H1 (cell line): ENCODE results near the gene CHD5. TPM values are rescaled to one million over a fixed set of nuclear protein-coding genes. Genes with fewer than 3 reads are reported as not detected.

Experiments used
- CTCF ChIA-PET: fragments of 300-600 bp; sonication (Branson Sonifier 250); formaldehyde crosslinking; loops from one replicate; lab custom pipeline; 2021; ENCODE audit not compliant: partially characterized antibody; lab: Charles Lee
- POLR2A ChIA-PET: fragments of 300-600 bp; sonication (Branson Sonifier 250); formaldehyde crosslinking; loops from one replicate; lab custom pipeline; 2021; ENCODE audit warnings: inconsistent platforms; ENCODE audit not compliant: partially characterized antibody; lab: Charles Lee
- DNase-seq, 2 experiments: peaks; one replicate each; pipeline versions ENCODE4 v3.0.0 to v3.0.0-alpha.2; 2010 to 2022; ENCODE audit warnings: low spot score in 2 of 2, low read depth in 1 of 2, mixed read lengths in 1 of 2
- FAIRE-seq: peaks from 2 replicates; lab custom pipeline; 2011; peaks lifted over from hg19 to GRCh38; lab: Jason Lieb, UNC
- H2AFZ ChIP-seq: 2 replicates; pipeline ENCODE4 v1.8.1; 2012; ENCODE audit warnings: low read length, inconsistent platforms
- H2AK5ac ChIP-seq: 2 replicates; pipeline ENCODE4 v1.6.1; 2013; ENCODE audit warnings: low read depth, low read length
- H2BK120ac ChIP-seq: replicated peaks from 2 replicates; pipeline ENCODE3; 2013; ENCODE audit warnings: low read depth, low read length, inconsistent platforms
- H2BK12ac ChIP-seq: 2 replicates; pipeline ENCODE4 v1.6.1; 2013; ENCODE audit warnings: low read depth, low read length
- H2BK15ac ChIP-seq: 2 replicates; pipeline ENCODE4 v1.6.1; 2013; ENCODE audit warnings: low read length
- H2BK20ac ChIP-seq: 2 replicates; pipeline ENCODE4 v1.6.1; 2013; ENCODE audit warnings: low read length
- H2BK5ac ChIP-seq: 2 replicates; pipeline ENCODE4 v1.6.1; 2013; ENCODE audit warnings: low read depth, low read length
- H3K14ac ChIP-seq: 2 replicates; pipeline ENCODE4 v1.6.1; 2013; ENCODE audit warnings: inconsistent platforms; ENCODE audit not compliant: insufficient read length
- H3K18ac ChIP-seq: 2 replicates; pipeline ENCODE4 v1.6.1; 2013; ENCODE audit warnings: low read length; ENCODE audit errors: extremely low read depth
- H3K23ac ChIP-seq: 2 replicates; pipeline ENCODE4 v1.6.1; 2013; ENCODE audit warnings: inconsistent platforms; ENCODE audit not compliant: insufficient read length
- H3K23me2 ChIP-seq: 2 replicates; pipeline ENCODE4 v1.6.1; 2013; ENCODE audit warnings: low read depth, low read length
- H3K27ac ChIP-seq: 2 replicates; pipeline ENCODE4 v1.6.1; 2011; ENCODE audit warnings: low read depth, low read length, inconsistent platforms
- H3K27me3 ChIP-seq, 4 experiments: replicated peaks in 1 of 4; 1 replicate in 1 of 4; 2 replicates in 3 of 4; pipeline versions ENCODE4 v1.6.1 to v1.8.1; 2011 to 2013; ENCODE audit warnings: low read length in 3 of 4, mild to moderate bottlenecking in 3 of 4, inconsistent platforms in 2 of 4, mixed read lengths in 2 of 4, moderate library complexity in 1 of 4; ENCODE audit not compliant: control insufficient read depth in 3 of 4, insufficient read depth in 3 of 4; ENCODE audit errors: extremely low read depth in 1 of 4
- H3K36me3 ChIP-seq, 4 experiments: 2 replicates each; pipeline versions ENCODE4 v1.6.1 to v1.8.1; 2011 to 2013; ENCODE audit warnings: mild to moderate bottlenecking in 4 of 4, low read length in 3 of 4, moderate library complexity in 2 of 4, control low read depth in 1 of 4, inconsistent platforms in 1 of 4; ENCODE audit not compliant: insufficient read depth in 4 of 4, control insufficient read depth in 2 of 4
- H3K4ac ChIP-seq: replicated peaks from 2 replicates; pipeline ENCODE3; 2013; ENCODE audit warnings: low read length, low read depth, mixed read lengths, inconsistent platforms; ENCODE audit not compliant: insufficient read length
- H3K4me1 ChIP-seq, 4 experiments: replicated peaks in 1 of 4; 1 replicate in 1 of 4; 2 replicates in 3 of 4; pipeline versions ENCODE4 v1.6.1 to v1.8.1; 2011 to 2013; ENCODE audit warnings: low read length in 3 of 4, inconsistent platforms in 2 of 4, mixed read lengths in 1 of 4; ENCODE audit not compliant: insufficient read depth in 4 of 4, control insufficient read depth in 3 of 4
- H3K4me2 ChIP-seq, 2 experiments: 2 replicates each; pipeline versions ENCODE4 v1.6.1 to v1.8.1; 2011 to 2013; ENCODE audit warnings: low read depth in 2 of 2, low read length in 2 of 2, control low read depth in 1 of 2, inconsistent platforms in 1 of 2, mild to moderate bottlenecking in 1 of 2; ENCODE audit not compliant: insufficient read depth in 1 of 2
- H3K4me3 ChIP-seq, 4 experiments: fragments of 200-600, 300-600 bp in 1 of 4; sonication (generic), shearing (Covaris generic), sonication (Bioruptor Twin) in 1 of 4; 2 replicates each; pipeline versions ENCODE4 v1.5.1 to v1.8.1; 2011 to 2016; ENCODE audit warnings: low read length in 4 of 4, low read depth in 3 of 4, control low read depth in 2 of 4, inconsistent platforms in 2 of 4, mild to moderate bottlenecking in 2 of 4, mixed read lengths in 1 of 4, moderate library complexity in 1 of 4; ENCODE audit not compliant: insufficient read depth in 2 of 4; ENCODE audit errors: extremely low read depth in 1 of 4
- H3K56ac ChIP-seq: replicated peaks from 2 replicates; pipeline ENCODE3; 2013; ENCODE audit warnings: low read depth, mild to moderate bottlenecking, mixed read lengths, low read length, inconsistent platforms; ENCODE audit not compliant: insufficient read length
- H3K79me1 ChIP-seq: 2 replicates; pipeline ENCODE4 v1.6.1; 2013; ENCODE audit warnings: low read depth, low read length, control low read depth
- H3K79me2 ChIP-seq, 2 experiments: 2 replicates each; pipeline versions ENCODE4 v1.6.1 to v1.8.1; 2012 to 2013; ENCODE audit warnings: low read length in 2 of 2, mild to moderate bottlenecking in 2 of 2, inconsistent platforms in 1 of 2; ENCODE audit not compliant: insufficient read depth in 2 of 2, control insufficient read depth in 1 of 2
- H3K9ac ChIP-seq, 4 experiments: replicated peaks in 1 of 4; 1 replicate in 1 of 4; 2 replicates in 3 of 4; pipeline versions ENCODE4 v1.6.1 to v1.8.1; 2011 to 2013; ENCODE audit warnings: low read depth in 3 of 4, low read length in 3 of 4, control low read depth in 2 of 4, mild to moderate bottlenecking in 2 of 4, moderate library complexity in 2 of 4, inconsistent platforms in 1 of 4; ENCODE audit errors: extremely low read depth in 1 of 4
- H3K9me3 ChIP-seq, 2 experiments: 2 replicates each; pipeline versions ENCODE4 v1.6.1 to v1.8.1; 2012 to 2013; ENCODE audit warnings: mild to moderate bottlenecking in 2 of 2, moderate library complexity in 2 of 2, control low read depth in 1 of 2, inconsistent platforms in 1 of 2, low read depth in 1 of 2, low read length in 1 of 2, mixed read lengths in 1 of 2; ENCODE audit not compliant: insufficient read depth in 2 of 2
- H4K20me1 ChIP-seq, 2 experiments: replicated peaks in 1 of 2; 2 replicates each; pipeline versions ENCODE3 to v1.8.1; 2011 to 2013; ENCODE audit warnings: inconsistent platforms in 2 of 2, low read length in 2 of 2, mild to moderate bottlenecking in 1 of 2; ENCODE audit not compliant: insufficient read depth in 2 of 2, control insufficient read depth in 1 of 2
- H4K5ac ChIP-seq: 2 replicates; pipeline ENCODE4 v1.6.1; 2013; ENCODE audit warnings: low read length, low read depth, mixed read lengths, inconsistent platforms; ENCODE audit not compliant: insufficient read length
- H4K8ac ChIP-seq: 2 replicates; pipeline ENCODE4 v1.8.0; 2013; ENCODE audit warnings: mild to moderate bottlenecking, moderate library complexity, low read length, inconsistent platforms; ENCODE audit not compliant: insufficient read depth; ENCODE audit errors: extremely low read depth
- H4K91ac ChIP-seq: replicated peaks from 2 replicates; pipeline ENCODE3; 2013; ENCODE audit warnings: low read length, mixed read lengths, inconsistent platforms; ENCODE audit not compliant: insufficient read length
- BACH1 ChIP-seq: IDR thresholded peaks from 2 replicates; pipeline ENCODE4 v1.6.1; 2012; ENCODE audit warnings: low read length, improper control_type of control experiment
- CHD1 ChIP-seq: IDR thresholded peaks from 2 replicates; pipeline ENCODE4 v1.6.1; 2012; ENCODE audit warnings: low read depth, low read length, improper control_type of control experiment
- CTBP2 ChIP-seq: IDR thresholded peaks from 2 replicates; pipeline ENCODE4 v1.7.0; 2011; ENCODE audit warnings: borderline replicate concordance, mild to moderate bottlenecking, moderate library complexity, mixed read lengths, low read length; ENCODE audit not compliant: insufficient read depth, insufficient read length
- EZH2 ChIP-seq: fragments of 200-600 bp; sonication (generic); IDR thresholded peaks from 2 replicates; pipeline ENCODE4 v1.7.1; 2012; ENCODE audit warnings: low read depth, mild to moderate bottlenecking, moderate library complexity, low read length, inconsistent platforms; ENCODE audit not compliant: severe bottlenecking
- HDAC6 ChIP-seq: IDR thresholded peaks from one replicate; pipeline ENCODE4 v1.7.1; 2012; ENCODE audit warnings: low read depth, mild to moderate bottlenecking, inconsistent platforms, low read length, moderate library complexity
- JUND ChIP-seq: IDR thresholded peaks from 2 replicates; pipeline ENCODE4 v1.6.1; 2011; ENCODE audit warnings: mild to moderate bottlenecking, improper control_type of control experiment, low read length
- PHF8 ChIP-seq: fragments of 200-600 bp; sonication (generic); conservative IDR thresholded peaks from 2 replicates; pipeline ENCODE4 v1.7.1; 2012; ENCODE audit warnings: low read depth, mild to moderate bottlenecking, inconsistent platforms, low read length, moderate library complexity
- RXRA ChIP-seq: IDR thresholded peaks from 2 replicates; pipeline ENCODE4 v1.6.1; 2011; ENCODE audit warnings: low read depth, mild to moderate bottlenecking, low read length, moderate library complexity; ENCODE audit not compliant: insufficient read depth
- SIN3A ChIP-seq, 2 experiments: IDR thresholded peaks in 1 of 2; conservative IDR thresholded peaks in 1 of 2; 2 replicates each; pipeline ENCODE4 v1.6.1; 2011 to 2012; ENCODE audit warnings: low read length in 2 of 2, improper control_type of control experiment in 1 of 2, low read depth in 1 of 2, mild to moderate bottlenecking in 1 of 2
- SP4 ChIP-seq: IDR thresholded peaks from 2 replicates; pipeline ENCODE4 v1.6.1; 2012; ENCODE audit warnings: low read length, inconsistent platforms
- ZNF274 ChIP-seq: IDR thresholded peaks from 2 replicates; pipeline ENCODE4 v1.7.0; 2012; ENCODE audit warnings: low read length, borderline replicate concordance; ENCODE audit errors: extremely low read depth
- WGBS, 2 experiments: shearing (Covaris generic) in 1 of 2; methylation state at CpG; one replicate each; pipeline versions ENCODE4 v1.1.6 to v1.1.7; 2013 to 2015; ENCODE audit warnings: low lambda C conversion rate in 2 of 2, mixed read lengths in 2 of 2, inconsistent platforms in 1 of 2, low coverage in 1 of 2, missing lambda C conversion rate in 1 of 2; ENCODE audit not compliant: insufficient replicate concordance in 2 of 2, insufficient coverage in 1 of 2, insufficient read length in 1 of 2; ENCODE audit errors: extremely low coverage in 1 of 2, missing lambda C conversion rate in 1 of 2; 5-methylcytosine and 5-hydroxymethylcytosine counted together
- polyA plus RNA-seq, 7 experiments: library from polyadenylated mRNA; depleted of rRNA in 3 of 7; stranded (reverse) in 5 of 7; unstranded in 2 of 7; fragments of >200 nt in 5 of 7; fragments of 200-250 nt in 2 of 7; gene quantifications; 1 replicate in 5 of 7; 2 replicates in 1 of 7; 4 replicates in 1 of 7; pipeline versions ENCODE4 v1.2.1 to v1.2.3, GENCODE V29; 2011 to 2013; ENCODE audit warnings: missing spikeins in 2 of 7, mixed read lengths in 2 of 7
- total RNA-seq: library from RNA; stranded (reverse); fragmentation: NEBNext Ultra II Directional; extraction: Animal tissue kit (Norgen Biotek cat#: 25700); gene quantifications from 2 replicates; pipeline ENCODE4 v1.2.1, GENCODE V29; 2021
- TF ChIP-seq, protein P1 (sequence below): IDR thresholded peaks from 2 replicates; pipeline ENCODE4 v1.6.1; 2011; ENCODE audit warnings: low read depth, mild to moderate bottlenecking, low read length; ENCODE audit not compliant: insufficient read depth

Gene CHD5
- total and polyA plus RNA-seq, 2 of the 8 experiments (the other 6 are each of a cell fraction or from before 2014, with no cell fraction given), result 0.42 to 1.8 TPM

DNA sequence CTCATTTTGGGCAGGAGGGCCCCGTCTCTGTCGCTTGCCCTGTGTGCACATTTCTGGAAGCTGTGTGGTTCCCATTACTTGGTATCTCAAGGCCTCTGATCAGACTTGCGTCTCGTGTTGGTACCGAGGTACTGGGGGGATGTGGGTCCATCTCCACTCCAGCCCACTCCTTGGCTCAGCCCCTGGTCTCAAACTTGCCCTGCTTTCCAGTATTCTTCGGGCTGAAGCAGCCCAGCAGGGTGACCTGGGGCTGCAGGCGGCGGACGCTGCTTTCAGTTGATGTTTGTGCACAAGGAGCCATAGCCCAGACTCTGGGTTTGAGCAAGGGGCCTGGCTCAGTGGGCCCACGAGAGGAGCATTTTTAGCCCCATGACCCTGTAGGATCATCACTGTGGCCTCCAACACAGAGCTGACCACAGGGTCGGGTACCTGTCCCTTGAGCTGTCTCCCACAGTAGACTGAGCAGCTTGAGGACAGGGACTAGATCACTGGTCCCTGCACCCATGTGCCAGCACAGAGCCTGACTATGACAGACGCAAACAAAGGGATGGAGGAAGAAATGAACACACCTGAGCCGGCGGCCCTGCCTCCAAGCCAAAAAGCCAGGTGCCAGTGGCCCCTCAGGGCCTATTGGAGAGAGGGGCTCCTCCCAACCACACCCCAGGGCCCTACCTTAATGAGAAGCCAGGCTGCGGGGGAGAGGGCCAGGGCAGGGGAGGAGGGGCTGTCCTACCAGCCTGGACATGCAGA, 46.8 kb downstream of the CHD5 start:
- H3K18ac ChIP-seq, result no peak overlapping the region
- no peak overlapping the region for H3K56ac ChIP-seq
- no peaks in the 10 kb centered on the region for H3K36me3 ChIP-seq
- no peak overlapping the region for H3K23ac ChIP-seq
- H4K20me1 ChIP-seq, result no peaks in the 10 kb centered on the region
- peaks cover 0 to 7% (median 5%) of the 10 kb centered on the region in 4 experiments; a peak in 5 of 7 replicates for H3K27me3 ChIP-seq
- H4K91ac ChIP-seq, result no peak overlapping the region
- H2AFZ ChIP-seq, result no peak overlapping the region
- H3K79me1 ChIP-seq, result no peaks in the 10 kb centered on the region
- POLR2A ChIA-PET, result no interaction called here
- H3K79me2 ChIP-seq, result no peaks in the 10 kb centered on the region
- no peak overlapping the region for H2BK5ac ChIP-seq
- no peak overlapping the region for H2BK120ac ChIP-seq
- H3K4me2 ChIP-seq, result no peak overlapping the region
- H4K5ac ChIP-seq, result no peak overlapping the region
- FAIRE-seq (no peak), DNase-seq (no peak)
- no peak overlapping the region for H3K4ac ChIP-seq
- peak overlapping the region; percentile 14; the same call in 1 of the 2 replicates for H4K8ac ChIP-seq
- H2BK20ac ChIP-seq, result no peak overlapping the region
- no peak overlapping the region for H2BK12ac ChIP-seq
- H3K4me1 ChIP-seq, result peaks cover 0 to 2% (median 0%) of the 10 kb centered on the region in 4 experiments; a peak in 1 of 7 replicates
- no peaks in the 10 kb centered on the region; a peak in 1 of 4 replicates for H3K9me3 ChIP-seq
- no peak overlapping the region for H3K4me3 ChIP-seq
- H3K14ac ChIP-seq, result no peak overlapping the region
- no peak overlapping the region for H2BK15ac ChIP-seq
- H3K23me2 ChIP-seq, result no peaks in the 10 kb centered on the region
- 84% methylated on average over 14 of the region's 15 CpGs; no CpG with 5 or more reads in 1 of the 2 experiments for WGBS, 2 experiments
- no peak overlapping the region for H3K27ac ChIP-seq
- no peak overlapping the region for H2AK5ac ChIP-seq
- CTCF ChIA-PET, result interaction anchor here (1.0 to 2.1 kb wide), 4 partner anchors 8 to 52 kb away, joined by 3 to 11 read pairs (median 4); no protein-coding TSS in a partner anchor
- H3K9ac ChIP-seq, result no peak overlapping the region
- TF ChIP-seq JUND (no peak), PHF8 (no peak), ZNF274 (no peak), EZH2 (no peak), CHD1 (no peak), BACH1 (no peak), HDAC6 (no peak), CTBP2 (no peak), SIN3A (conservative IDR thresholded peaks at IDR 0.05 in 1 of 2, IDR thresholded peaks at IDR 0.05 in 1 of 2; ENCODE audit: low read depth in 1 of 2, low read length in 2 of 2) (no peak), RXRA (no peak), SP4 (no peak)
- TF ChIP-seq, protein P1, sequence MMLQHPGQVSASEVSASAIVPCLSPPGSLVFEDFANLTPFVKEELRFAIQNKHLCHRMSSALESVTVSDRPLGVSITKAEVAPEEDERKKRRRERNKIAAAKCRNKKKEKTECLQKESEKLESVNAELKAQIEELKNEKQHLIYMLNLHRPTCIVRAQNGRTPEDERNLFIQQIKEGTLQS, result no peak
